ENCODE results near the gene SYT5. TPM values are rescaled to one million over a fixed set of nuclear protein-coding genes. Genes with fewer than 3 reads are reported as not detected.
A peak's percentile ranks its signal among the peaks of the same experiment; 100 is the strongest.

Gene SYT5
- total and polyA plus RNA-seq, 11 donors = 0.15 TPM; not detected in 10

DNA sequence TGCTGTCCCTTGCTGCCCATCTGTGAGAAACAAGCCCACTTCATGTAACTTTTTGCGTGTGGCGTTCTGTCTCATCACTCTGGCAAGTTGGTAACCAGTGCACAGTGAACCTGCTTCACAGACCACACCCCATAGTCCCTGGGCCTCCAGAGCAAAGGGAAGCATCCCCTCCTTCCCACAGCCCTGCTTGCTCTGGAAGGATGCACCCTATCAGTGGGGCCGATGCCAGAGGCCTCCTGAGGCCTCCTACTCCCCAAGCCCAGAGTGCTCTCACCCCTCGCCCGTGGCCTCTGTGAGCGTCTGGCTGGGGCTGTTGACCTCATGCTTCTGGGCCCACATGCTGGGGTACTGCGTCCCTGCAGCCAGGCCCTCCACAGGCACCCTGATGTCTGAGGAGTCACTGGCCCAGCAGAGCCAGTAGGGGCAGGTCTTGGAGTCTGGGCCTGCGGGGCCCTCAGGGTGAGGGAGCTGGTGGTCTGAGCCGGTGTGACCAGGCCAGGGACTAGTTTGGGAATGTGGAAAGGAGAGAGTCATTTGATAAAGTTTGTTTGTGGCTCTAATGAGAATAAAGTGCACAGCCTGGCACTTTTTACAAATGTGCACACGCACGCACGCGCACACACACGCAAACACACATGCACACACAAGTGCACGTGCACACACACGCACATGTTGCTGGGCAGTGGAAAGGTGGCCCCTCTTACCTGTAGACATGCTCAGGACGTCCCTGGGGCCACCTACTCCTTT lies 43.4 kb upstream of the SYT5 start:
- Histone ChIP-seq H3K27me3 (no peaks in the 10 kb centered on the region), H3K27ac (no peak overlapping the region), H3K4me1 (peaks cover 0 to 14% (median 2%) of the 10 kb centered on the region in 12 donors), H3K4me3 (no peak overlapping the region), H3K36me3 (peaks cover 0 to 21% (median 12%) of the 10 kb centered on the region in 9 donors), H3K9me3 (peaks cover 0 to 7% (median 0%) of the 10 kb centered on the region in 12 donors)
- intact Hi-C loops (cut with DNase I) = no loop called here
- WGBS, 4 donors = 84 to 90% (median 86%) methylated on average over 12 to 17 of the region's 17 CpGs
- ATAC-seq (no peak), DNase-seq (no peak)
- no peak for TF ChIP-seq POLR2A (IDR thresholded peaks at IDR 0.05)
- TF ChIP-seq, protein P1, sequence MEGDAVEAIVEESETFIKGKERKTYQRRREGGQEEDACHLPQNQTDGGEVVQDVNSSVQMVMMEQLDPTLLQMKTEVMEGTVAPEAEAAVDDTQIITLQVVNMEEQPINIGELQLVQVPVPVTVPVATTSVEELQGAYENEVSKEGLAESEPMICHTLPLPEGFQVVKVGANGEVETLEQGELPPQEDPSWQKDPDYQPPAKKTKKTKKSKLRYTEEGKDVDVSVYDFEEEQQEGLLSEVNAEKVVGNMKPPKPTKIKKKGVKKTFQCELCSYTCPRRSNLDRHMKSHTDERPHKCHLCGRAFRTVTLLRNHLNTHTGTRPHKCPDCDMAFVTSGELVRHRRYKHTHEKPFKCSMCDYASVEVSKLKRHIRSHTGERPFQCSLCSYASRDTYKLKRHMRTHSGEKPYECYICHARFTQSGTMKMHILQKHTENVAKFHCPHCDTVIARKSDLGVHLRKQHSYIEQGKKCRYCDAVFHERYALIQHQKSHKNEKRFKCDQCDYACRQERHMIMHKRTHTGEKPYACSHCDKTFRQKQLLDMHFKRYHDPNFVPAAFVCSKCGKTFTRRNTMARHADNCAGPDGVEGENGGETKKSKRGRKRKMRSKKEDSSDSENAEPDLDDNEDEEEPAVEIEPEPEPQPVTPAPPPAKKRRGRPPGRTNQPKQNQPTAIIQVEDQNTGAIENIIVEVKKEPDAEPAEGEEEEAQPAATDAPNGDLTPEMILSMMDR (IDR thresholded peaks at IDR 0.05) = no peak

DNA sequence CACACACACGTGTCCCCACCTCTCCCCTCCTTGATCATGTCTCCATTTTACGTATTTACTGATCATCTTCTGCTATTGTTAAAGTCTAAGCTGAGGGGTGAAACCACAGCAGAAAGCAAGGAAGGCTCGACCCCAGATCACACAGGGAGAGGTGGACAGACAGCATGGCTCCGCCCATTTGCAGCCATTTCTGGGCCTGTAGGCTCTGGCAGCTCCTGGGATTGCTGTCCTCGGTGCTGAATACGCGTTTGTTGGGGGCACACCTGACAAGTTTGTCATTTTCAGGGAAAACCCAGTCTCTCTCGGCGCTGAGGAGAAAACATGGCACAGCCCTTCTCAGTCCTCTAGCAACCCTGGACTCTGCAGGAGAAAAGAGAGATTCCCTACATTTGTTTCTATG lies 40.4 kb upstream of the SYT5 start:
- Histone ChIP-seq H3K4me1 (peaks cover 0 to 16% (median 10%) of the 10 kb centered on the region in 12 donors), H3K9me3 (peaks cover 0 to 7% (median 0%) of the 10 kb centered on the region in 12 donors), H3K27me3 (no peaks in the 10 kb centered on the region), H3K27ac (no peak overlapping the region), H3K36me3 (peaks cover 0 to 7% (median 0%) of the 10 kb centered on the region in 9 donors), H3K4me3 (no peak overlapping the region)
- ATAC-seq (no peak), DNase-seq (no peak)
- intact Hi-C loops (cut with DNase I) = no loop called here
- 72 to 83% (median 77%) methylated on average over 9 of the region's 9 CpGs for WGBS, 4 donors
- TF ChIP-seq, protein P1 (IDR thresholded peaks at IDR 0.05) = no peak
- TF ChIP-seq POLR2A (IDR thresholded peaks at IDR 0.05) = no peak

DNA sequence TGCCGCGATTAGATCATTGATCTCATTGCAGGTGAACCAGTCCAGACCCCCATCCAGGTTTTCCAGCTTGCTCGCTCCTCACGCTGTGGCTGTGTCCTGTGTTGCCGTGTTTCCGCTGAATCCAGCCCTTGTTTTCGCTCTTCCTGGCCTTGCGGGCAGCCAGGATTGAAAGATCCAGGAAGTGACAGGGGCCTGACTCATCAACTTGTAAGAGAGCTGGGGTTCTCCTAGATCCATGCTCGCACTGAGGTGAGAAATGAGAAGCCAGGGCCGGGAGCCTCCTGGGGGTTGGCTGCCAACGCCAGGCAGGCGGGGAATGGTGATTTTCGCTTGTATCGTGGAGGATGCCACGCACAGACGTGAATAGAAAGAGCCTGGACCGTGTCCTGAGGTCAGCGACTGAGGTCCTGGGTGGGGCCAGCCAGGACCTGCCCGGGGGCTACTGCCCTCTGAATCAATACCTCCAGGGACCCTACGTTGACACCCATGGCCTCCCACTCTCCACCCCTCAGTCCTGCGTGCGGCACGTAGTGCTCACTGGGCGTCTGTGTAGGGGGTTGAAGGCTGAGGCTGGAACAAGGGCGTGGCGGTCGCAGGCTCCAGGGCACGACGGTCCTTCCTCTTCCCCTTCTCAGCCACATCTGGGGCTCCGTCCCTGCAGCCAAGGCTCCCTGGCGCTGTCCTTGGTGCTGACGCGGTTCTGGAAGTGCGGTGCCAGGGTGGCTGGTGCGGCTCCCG lies 36.5 kb upstream of the SYT5 start:
- H3K27ac ChIP-seq = peak overlapping the region in 10 of 12 donors; percentile 30 to 89 (median 68)
- peak overlapping the region in 11 of 12 donors; percentile 7 to 60 (median 56) for H3K4me3 ChIP-seq
- H3K27me3 ChIP-seq = no peaks in the 10 kb centered on the region
- WGBS, 4 donors = 4 to 6% (median 4%) methylated on average over 31 to 36 of the region's 36 CpGs
- DNase-seq (peak; percentile 75 to 89 (median 85)), ATAC-seq (peak; percentile 89 to 95 (median 92))
- peaks cover 0 to 12% (median 6%) of the 10 kb centered on the region in 12 donors for H3K9me3 ChIP-seq
- intact Hi-C loops (cut with DNase I) = loop anchor here in 3 of 10 donors (2.0 to 5.0 kb wide), 2 partner anchors 41 to 42 kb away; partner anchors contain the start of gene PPP6R1 (in 3 of the 3)
- no peak for TF ChIP-seq POLR2A (IDR thresholded peaks at IDR 0.05)
- TF ChIP-seq, protein P1 (IDR thresholded peaks at IDR 0.05) = no peak
- peaks cover 0 to 16% (median 10%) of the 10 kb centered on the region in 12 donors for H3K4me1 ChIP-seq
- H3K36me3 ChIP-seq = no peaks in the 10 kb centered on the region

DNA sequence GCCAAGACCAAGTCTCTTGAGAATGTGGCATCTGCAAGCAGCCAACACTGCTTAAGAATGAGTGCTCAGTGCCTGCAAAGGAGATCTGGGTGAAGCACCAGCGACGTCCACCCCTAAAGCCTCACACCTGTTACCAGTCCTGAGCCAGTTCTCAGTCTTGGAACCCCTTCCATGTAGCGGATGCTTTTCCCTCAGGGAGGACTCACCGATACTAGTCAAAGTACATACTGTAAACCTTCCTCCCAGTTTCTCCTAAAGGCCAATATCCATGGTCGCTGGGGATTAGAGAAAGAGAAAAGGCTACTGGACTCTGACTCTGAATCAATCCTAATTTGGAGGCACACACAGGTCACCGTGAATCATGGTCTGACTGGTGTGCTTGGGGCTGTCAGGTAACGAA lies 33.5 kb upstream of the SYT5 start:
- H3K4me1 ChIP-seq = peaks cover 0 to 27% (median 12%) of the 10 kb centered on the region in 12 donors
- WGBS, 4 donors = 77 to 84% (median 81%) methylated on average over 6 to 7 of the region's 7 CpGs
- no peak overlapping the region for H3K27ac ChIP-seq
- TF ChIP-seq POLR2A (IDR thresholded peaks at IDR 0.05) = no peak
- TF ChIP-seq, protein P1 (IDR thresholded peaks at IDR 0.05) = no peak
- ATAC-seq (no peak), DNase-seq (no peak)
- H3K4me3 ChIP-seq = no peak overlapping the region
- peaks cover 0 to 8% (median 4%) of the 10 kb centered on the region in 12 donors for H3K9me3 ChIP-seq
- H3K27me3 ChIP-seq = no peaks in the 10 kb centered on the region
- intact Hi-C loops (cut with DNase I) = loop anchor here in 1 of 10 donors (5.0 kb wide), 1 partner anchor 44 kb away; the partner anchor contains the start of gene PPP6R1
- H3K36me3 ChIP-seq = no peaks in the 10 kb centered on the region

All from heart left ventricle (tissue), 16 donors.